Kidney epithelial cell (primary cell): ENCODE measurements around the gene HEPACAM2. TPM values are rescaled to one million over a fixed set of nuclear protein-coding genes. Genes with fewer than 3 reads are reported as not detected.

ENCODE experiments used
- DNase-seq: peaks from one replicate; pipeline ENCODE4 v3.0.0-alpha.2; 2010; ENCODE audit warnings: low read depth
- H3K27me3 ChIP-seq: 2 replicates; pipeline ENCODE4 v1.6.0; 2011; ENCODE audit warnings: low read length; ENCODE audit not compliant: control insufficient read depth, insufficient read depth
- H3K36me3 ChIP-seq: 2 replicates; pipeline ENCODE4 v1.5.1; 2011; ENCODE audit warnings: low read length; ENCODE audit not compliant: control insufficient read depth, insufficient read depth
- H3K4me3 ChIP-seq: 2 replicates; pipeline ENCODE4 v1.5.1; 2011; ENCODE audit warnings: low read depth, mild to moderate bottlenecking, control low read depth, low read length
- CTCF ChIP-seq: IDR thresholded peaks from 2 replicates; pipeline ENCODE4 v1.5.1; 2011; ENCODE audit warnings: mild to moderate bottlenecking, moderate library complexity, low read length, control low read depth, inconsistent platforms; ENCODE audit not compliant: insufficient read depth, poor library complexity, severe bottlenecking
- total RNA-seq: library from RNA; depleted of rRNA; stranded (reverse); fragments of >200 nt; gene quantifications from 2 replicates; pipeline ENCODE4 v1.2.3, GENCODE V29; 2015

HEPACAM2 gene
- total RNA-seq, 1 donor from 2014 or later: 0.08 TPM

GRCh38 chr7:93235541-93235940 lies 9.3 kb upstream of the HEPACAM2 start:
- DNase-seq: no peak
- no peak for TF ChIP-seq CTCF
- H3K4me3 ChIP-seq: no peak overlapping the region
- no peaks in the 10 kb centered on the region for H3K36me3 ChIP-seq
- H3K27me3 ChIP-seq: no peaks in the 10 kb centered on the region

GRCh38 chr7:93232673-93233018 lies 6.4 kb upstream of the HEPACAM2 start:
- no peak for TF ChIP-seq CTCF
- H3K4me3 ChIP-seq: peak overlapping the region; percentile 44
- DNase-seq: no peak
- H3K27me3 ChIP-seq: no peaks in the 10 kb centered on the region
- H3K36me3 ChIP-seq: no peaks in the 10 kb centered on the region

- H3K27me3 ChIP-seq: no peaks in the 10 kb centered on the region
- H3K36me3 ChIP-seq: no peaks in the 10 kb centered on the region
- no peak for TF ChIP-seq CTCF
- DNase-seq: peak; percentile 89
- H3K4me3 ChIP-seq: peak within 1 kb of the TSS; percentile 44
Observed at GRCh38 chr7:93231799-93232672, 5.8 kb upstream of the HEPACAM2 start, which contains the start of gene VPS50. Gene VPS50 (plus strand): TSS chr7:93232366. CDS start chr7:93232468, 102 bp downstream.

GRCh38 chr7:93231259-93231658 lies 5.0 kb upstream of the HEPACAM2 start:
- TF ChIP-seq CTCF: no peak

GRCh38 chr7:93228302-93228701 lies 2.0 kb upstream of the HEPACAM2 start:
- Histone ChIP-seq H3K4me3 (no peak overlapping the region), H3K36me3 (no peaks in the 10 kb centered on the region), H3K27me3 (no peaks in the 10 kb centered on the region)
- no peak for DNase-seq
- peak; percentile 71 for TF ChIP-seq CTCF

More at GRCh38 chr7:93231259-93231658, 5.0 kb upstream of the HEPACAM2 start:
- Histone ChIP-seq H3K4me3 (peak overlapping the region; percentile 44), H3K27me3 (no peaks in the 10 kb centered on the region), H3K36me3 (no peaks in the 10 kb centered on the region)
- DNase-seq: no peak

- H3K4me3 ChIP-seq: no peak overlapping the region
- TF ChIP-seq CTCF: no peak
- no peak for DNase-seq
- no peaks in the 10 kb centered on the region for H3K36me3 ChIP-seq
- H3K27me3 ChIP-seq: no peaks in the 10 kb centered on the region
Observed at GRCh38 chr7:93219868-93220267, 6.4 kb downstream of the HEPACAM2 start.
